Fibroblast of mammary gland (primary cell): ENCODE results near the gene VAT1L.

Experiments used
- DNase-seq: peaks from one replicate; pipeline ENCODE4 v3.0.0-alpha.2; 2010; ENCODE audit warnings: low read depth
- H3K4me3 ChIP-seq: 2 replicates; pipeline ENCODE4 v1.5.1; 2011; ENCODE audit warnings: low read depth, mild to moderate bottlenecking, low read length, moderate library complexity; ENCODE audit not compliant: control insufficient read depth
- CTCF ChIP-seq: conservative IDR thresholded peaks from 2 replicates; pipeline ENCODE4 v1.5.1; 2011; ENCODE audit warnings: low read depth, low read length, inconsistent platforms; ENCODE audit not compliant: control insufficient read depth, insufficient read depth

The VAT1L gene

GRCh38 chr16:78024159-78024558, 235.8 kb downstream of the VAT1L start:
- TF ChIP-seq CTCF: no peak
- no peak for DNase-seq
- no peak overlapping the region for H3K4me3 ChIP-seq

- no peak for TF ChIP-seq CTCF
- H3K4me3 ChIP-seq: no peak overlapping the region
- no peak for DNase-seq
Observed at GRCh38 chr16:78025631-78026030, 237.3 kb downstream of the VAT1L start.

- DNase-seq: no peak
- no peak overlapping the region for H3K4me3 ChIP-seq
- TF ChIP-seq CTCF: no peak
Observed at GRCh38 chr16:78028018-78028417, 239.7 kb downstream of the VAT1L start.
